Ectodermal cell (in vitro differentiated cells): ENCODE results near the gene CYBA.

Experiments
- H3K27ac ChIP-seq: 2 replicates; pipeline ENCODE4 v1.7.0; 2013; ENCODE audit warnings: mild to moderate bottlenecking, low read depth, low read length; ENCODE audit not compliant: insufficient read depth, poor library complexity, severe bottlenecking
- H3K27me3 ChIP-seq: 2 replicates; pipeline ENCODE4 v1.7.0; 2013; ENCODE audit warnings: mild to moderate bottlenecking, low read length; ENCODE audit not compliant: insufficient read depth, control insufficient read depth, poor library complexity, severe bottlenecking
- H3K36me3 ChIP-seq: one replicate; pipeline ENCODE4 v1.7.0; 2013; ENCODE audit warnings: low read length; ENCODE audit not compliant: control insufficient read depth, insufficient read depth
- H3K4me1 ChIP-seq: one replicate; pipeline ENCODE4 v1.7.0; 2013; ENCODE audit warnings: low read length; ENCODE audit not compliant: control insufficient read depth, insufficient read depth
- H3K4me3 ChIP-seq: 2 replicates; pipeline ENCODE4 v1.7.0; 2013; ENCODE audit warnings: low read depth, low read length, control low read depth; ENCODE audit not compliant: insufficient read depth
- H3K9me3 ChIP-seq: 2 replicates; pipeline ENCODE4 v1.7.0; 2013; ENCODE audit warnings: mild to moderate bottlenecking, low read length, moderate library complexity; ENCODE audit not compliant: control insufficient read depth
- WGBS, 2 experiments: methylation state at CpG; one replicate each; pipeline ENCODE4 v1.1.7; 2013; ENCODE audit warnings: missing lambda C conversion rate in 2 of 2; 5-methylcytosine and 5-hydroxymethylcytosine counted together

The CYBA gene

DNA sequence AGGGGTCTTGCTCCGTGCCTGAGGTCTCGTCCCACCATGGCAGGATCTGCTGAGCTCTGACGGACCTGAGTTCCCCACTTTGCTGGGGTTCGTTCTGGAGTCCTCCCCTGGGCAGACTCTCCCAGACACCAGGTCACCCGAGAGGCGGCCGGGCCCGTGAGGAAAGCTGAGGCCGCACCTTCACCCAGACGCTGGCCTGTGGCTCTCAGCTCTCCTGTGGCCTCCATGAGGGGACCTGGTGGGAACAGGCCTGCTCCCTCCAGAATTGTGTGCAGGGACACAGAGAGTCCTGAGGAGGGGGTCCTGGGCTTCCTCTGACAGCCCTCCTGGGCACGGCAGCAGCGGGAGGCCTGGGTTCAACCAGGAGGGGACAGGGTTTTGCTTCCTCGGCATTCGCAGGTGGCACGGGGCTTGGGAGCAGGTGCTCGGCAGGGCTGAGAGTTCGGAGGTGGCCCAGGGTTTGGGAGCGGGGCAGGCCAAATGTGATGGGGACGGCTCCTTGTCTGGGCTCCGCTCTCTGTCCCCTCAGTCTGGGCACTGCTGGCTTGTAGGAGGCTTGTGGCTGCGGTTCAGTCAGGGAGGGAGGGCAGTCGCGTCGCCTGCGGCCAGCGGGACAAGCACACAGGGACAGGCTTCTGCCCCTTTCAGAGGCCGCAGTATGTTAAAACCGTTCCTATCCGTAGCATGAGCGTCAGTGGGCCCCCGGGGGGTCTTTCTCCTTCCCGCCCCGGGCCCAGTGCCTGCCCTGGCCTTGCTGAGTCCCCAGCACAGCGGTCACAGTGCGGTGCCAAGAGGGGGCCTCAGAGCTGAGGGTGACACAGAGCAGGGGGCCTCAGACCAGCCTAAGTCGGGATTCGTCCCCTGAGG is 43.6 kb upstream of the CYBA start:
- no peak overlapping the region for H3K4me3 ChIP-seq
- H3K27ac ChIP-seq = no peak overlapping the region
- 89 to 90% methylated on average over 37 of the region's 37 CpGs for whole genome bisulfite sequencing, 2 experiments
- peaks cover 8% of the 10 kb centered on the region for H3K36me3 ChIP-seq
- peaks cover 12% of the 10 kb centered on the region for H3K27me3 ChIP-seq
- no peaks in the 10 kb centered on the region for H3K9me3 ChIP-seq
- no peaks in the 10 kb centered on the region for H3K4me1 ChIP-seq

DNA sequence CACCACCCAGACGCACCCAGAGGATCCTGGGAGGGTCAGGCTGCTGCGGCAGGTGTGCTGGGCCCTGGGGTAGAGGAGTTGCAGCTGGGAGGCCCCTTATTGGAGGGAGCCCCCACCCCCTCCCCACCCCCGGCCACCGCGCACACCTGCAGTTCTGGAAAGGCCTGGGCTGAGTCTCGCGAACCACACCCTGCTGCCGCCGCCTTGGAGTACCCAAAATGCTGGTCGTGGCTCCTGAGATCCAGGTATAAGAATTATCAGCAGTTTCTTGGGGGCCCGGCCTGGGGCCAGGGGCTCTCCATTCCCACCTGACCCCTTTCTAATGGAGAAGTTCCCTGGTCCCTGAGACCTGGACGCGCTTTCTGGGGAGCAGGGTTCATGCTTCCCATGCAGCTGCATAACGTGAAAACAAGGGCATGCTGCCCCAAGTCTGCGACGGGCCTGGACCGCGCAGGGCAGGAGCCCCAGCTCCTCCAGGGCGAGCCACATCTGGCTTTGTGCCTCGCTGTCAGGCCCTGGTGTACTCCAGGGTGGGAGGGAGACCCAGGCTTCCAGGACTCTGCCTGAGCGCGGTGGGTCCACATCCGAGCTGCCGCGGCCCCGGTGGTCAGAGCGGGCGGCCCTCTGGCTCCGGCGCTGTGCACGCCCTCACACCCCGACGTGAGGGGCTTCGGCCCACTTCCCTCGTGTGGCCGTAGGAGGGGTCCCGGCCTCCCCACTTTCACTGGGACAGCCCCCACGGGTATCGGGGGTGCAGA is 42.7 kb upstream of the CYBA start:
- 93 to 94% methylated on average over 39 of the region's 39 CpGs for WGBS, 2 experiments
- Histone ChIP-seq H3K27me3 (peaks cover 20% of the 10 kb centered on the region), H3K36me3 (peaks cover 8% of the 10 kb centered on the region), H3K4me1 (no peaks in the 10 kb centered on the region), H3K9me3 (no peaks in the 10 kb centered on the region), H3K4me3 (no peak overlapping the region), H3K27ac (no peak overlapping the region)

DNA sequence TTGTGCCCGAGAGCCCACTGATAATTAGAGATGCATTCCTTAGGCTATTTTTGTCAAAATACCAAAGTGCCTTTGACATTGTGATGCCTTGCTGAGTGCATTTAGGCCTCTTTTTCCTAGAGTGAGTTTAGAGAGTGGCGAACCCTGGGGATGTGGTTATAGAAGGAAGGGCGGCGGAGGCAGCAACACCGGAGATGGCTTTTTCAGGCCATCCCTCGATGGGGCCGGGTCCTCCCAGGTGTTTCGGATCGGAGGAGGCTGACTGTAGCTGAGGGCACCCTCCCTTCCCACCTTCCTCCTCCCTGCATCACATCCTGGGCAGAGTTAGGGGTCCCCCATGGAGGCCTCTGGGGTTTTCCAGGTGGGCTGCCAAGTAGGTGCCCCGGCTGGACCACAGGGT is 42.0 kb upstream of the CYBA start:
- H3K36me3 ChIP-seq = peaks cover 3% of the 10 kb centered on the region
- no peak overlapping the region for H3K27ac ChIP-seq
- H3K9me3 ChIP-seq = no peaks in the 10 kb centered on the region
- 90 to 94% methylated on average over 10 of the region's 10 CpGs for WGBS, 2 experiments
- no peak overlapping the region for H3K4me3 ChIP-seq
- peaks cover 28% of the 10 kb centered on the region for H3K27me3 ChIP-seq
- no peaks in the 10 kb centered on the region for H3K4me1 ChIP-seq

DNA sequence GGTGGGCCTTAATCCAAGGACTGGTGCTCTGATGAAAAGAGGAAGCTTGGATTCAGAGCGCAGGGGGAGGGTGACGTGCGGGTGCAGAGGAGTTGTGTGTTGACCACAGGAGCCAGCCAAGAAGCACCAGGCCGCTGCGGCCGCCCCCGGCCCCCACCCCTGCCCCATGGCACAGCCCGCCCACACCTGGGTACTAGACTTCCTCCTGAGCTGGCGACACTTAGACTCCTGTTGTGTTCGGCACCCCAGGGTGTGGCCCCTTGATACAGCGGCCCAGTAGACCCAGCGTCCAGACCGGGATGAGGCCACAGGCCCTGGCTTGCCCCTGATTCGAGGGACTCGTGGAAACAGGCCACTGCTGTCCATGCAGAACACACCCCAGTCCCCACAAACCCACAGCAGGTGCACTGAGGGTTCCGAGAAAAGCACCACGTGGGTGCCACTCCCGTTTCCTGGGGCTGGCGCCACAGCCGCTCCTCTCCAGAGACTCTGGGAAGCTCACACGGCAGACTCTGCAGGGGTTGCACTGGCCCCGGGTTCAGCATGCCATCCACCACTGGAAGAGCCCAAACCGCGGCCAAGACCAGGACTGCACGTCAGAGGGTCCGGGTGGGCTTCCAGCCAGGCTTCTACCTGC is 41.2 kb upstream of the CYBA start:
- no peaks in the 10 kb centered on the region for H3K4me1 ChIP-seq
- H3K27ac ChIP-seq = no peak overlapping the region
- WGBS, 2 experiments = 92 to 93% methylated on average over 26 of the region's 26 CpGs
- H3K27me3 ChIP-seq = peaks cover 36% of the 10 kb centered on the region
- H3K9me3 ChIP-seq = no peaks in the 10 kb centered on the region
- H3K4me3 ChIP-seq = no peak overlapping the region
- peaks cover 3% of the 10 kb centered on the region for H3K36me3 ChIP-seq

DNA sequence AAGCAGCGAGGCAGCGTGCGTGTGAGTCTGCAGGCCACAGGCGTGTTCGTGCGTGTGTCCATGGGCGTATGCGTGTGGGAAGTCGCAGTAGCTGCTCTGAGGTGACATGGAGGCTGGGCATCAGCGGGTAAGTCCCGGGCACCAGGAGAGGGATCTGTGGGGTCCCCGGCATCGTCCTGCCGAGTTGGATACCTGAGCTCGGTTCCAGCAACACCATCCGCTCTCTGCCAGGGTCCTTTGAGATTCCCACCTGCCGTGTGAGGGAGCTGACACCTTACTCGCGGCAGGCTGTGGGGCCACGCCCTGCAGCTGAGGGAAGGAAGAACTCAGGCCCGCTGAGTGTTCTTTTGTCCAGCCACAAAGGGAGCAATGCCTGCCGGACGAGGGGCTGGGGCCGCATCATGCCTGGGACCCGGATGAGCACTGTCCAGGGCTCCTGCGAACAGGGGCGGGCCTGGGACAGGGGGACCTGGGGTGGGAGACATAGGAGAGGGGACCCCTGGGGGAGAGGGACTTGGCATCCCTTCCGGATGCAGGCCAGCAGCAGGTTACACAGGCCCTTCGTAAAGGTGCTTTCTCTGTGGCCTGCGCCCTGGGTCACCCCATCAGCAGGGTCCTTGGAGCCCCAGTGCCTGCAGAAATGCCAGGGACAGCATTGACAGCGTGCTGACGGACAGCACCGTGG is 40.4 kb upstream of the CYBA start:
- 91% methylated on average over 33 of the region's 33 CpGs for whole genome bisulfite sequencing, 2 experiments
- Histone ChIP-seq H3K4me3 (no peak overlapping the region), H3K4me1 (no peaks in the 10 kb centered on the region), H3K9me3 (no peaks in the 10 kb centered on the region), H3K27ac (no peak overlapping the region), H3K36me3 (no peaks in the 10 kb centered on the region), H3K27me3 (peaks cover 43% of the 10 kb centered on the region)

DNA sequence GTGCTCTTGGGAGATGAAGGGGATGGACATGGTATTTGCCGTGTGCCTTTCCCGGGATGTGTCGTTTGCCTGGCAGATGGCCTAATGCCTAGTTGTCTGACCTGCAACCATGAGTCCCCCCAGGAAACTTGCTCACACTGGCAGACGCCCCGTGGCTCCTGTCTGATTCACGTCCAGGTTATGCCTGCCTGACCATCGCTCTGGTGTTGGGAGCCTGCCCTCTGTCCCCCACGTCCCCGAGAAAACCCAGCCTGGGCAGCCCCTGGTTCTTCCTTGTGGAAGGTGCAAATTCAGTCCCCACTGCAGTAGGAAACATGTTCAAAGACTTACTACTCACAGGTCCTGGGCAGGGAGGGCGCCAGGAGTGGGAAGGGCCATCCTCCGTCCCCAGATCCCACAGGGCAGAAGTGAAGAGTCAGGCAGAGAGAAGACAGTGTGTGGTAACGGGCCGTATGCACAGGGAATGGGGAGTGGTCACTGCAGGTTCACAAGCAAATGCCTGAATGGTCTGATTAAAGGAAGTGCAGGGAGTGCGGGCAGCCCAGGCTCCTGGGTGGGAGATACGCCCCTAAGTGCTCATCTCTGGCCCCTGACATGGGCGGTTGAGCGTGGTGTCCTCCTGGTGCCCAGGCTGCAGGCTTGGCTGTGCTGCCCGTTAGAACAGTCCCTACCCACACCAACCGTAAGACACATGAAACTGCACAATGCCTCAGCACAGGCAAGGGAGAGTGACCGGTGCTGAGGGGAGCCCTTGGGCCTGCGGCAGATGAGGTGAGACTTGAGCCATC is 39.7 kb upstream of the CYBA start:
- peaks cover 51% of the 10 kb centered on the region for H3K27me3 ChIP-seq
- H3K9me3 ChIP-seq = no peaks in the 10 kb centered on the region
- no peaks in the 10 kb centered on the region for H3K36me3 ChIP-seq
- H3K27ac ChIP-seq = no peak overlapping the region
- H3K4me1 ChIP-seq = no peaks in the 10 kb centered on the region
- H3K4me3 ChIP-seq = no peak overlapping the region
- WGBS, 2 experiments = 82 to 86% methylated on average over 21 of the region's 21 CpGs

DNA sequence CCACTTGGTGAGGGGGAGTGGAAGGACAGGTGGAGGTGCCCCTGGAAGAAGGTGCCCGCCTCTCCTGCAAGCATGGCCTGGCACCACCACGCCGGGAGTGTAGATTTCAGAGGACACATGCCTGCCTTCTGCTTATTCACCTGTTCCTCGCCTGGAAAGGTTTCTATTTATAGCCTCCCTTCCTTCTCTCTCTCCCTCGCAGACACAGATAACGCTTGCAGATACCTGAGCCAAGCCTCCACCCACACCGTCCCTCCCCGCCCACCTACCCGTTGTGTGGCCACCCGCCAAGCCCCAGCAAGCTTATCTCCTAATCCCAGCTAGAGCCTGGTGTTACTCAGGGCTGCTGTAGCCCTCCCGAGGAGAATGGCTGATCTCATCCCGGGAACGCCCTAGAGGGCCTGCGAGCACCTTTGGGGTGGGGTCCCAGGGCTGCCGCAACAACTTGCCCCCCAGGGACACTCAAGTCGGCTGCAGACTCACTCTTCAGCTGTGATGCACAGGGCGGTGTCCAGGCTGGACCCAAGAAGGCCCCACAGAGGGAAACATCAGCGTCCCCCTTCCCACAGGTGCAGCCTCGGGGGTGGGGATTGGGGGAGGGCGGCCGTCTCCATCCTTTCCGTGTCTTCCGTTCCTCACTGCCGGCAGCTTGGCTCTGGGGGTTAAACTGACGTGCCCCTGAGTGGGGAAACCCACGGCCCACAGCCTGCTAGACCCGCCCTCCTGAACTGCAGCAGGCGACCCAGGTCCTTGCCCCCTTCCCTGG is 37.3 kb upstream of the CYBA start:
- H3K4me3 ChIP-seq = no peak overlapping the region
- H3K27ac ChIP-seq = no peak overlapping the region
- H3K9me3 ChIP-seq = no peaks in the 10 kb centered on the region
- H3K4me1 ChIP-seq = no peaks in the 10 kb centered on the region
- H3K36me3 ChIP-seq = no peaks in the 10 kb centered on the region
- peaks cover 72% of the 10 kb centered on the region for H3K27me3 ChIP-seq
- 59 to 61% methylated on average over 28 of the region's 28 CpGs for WGBS, 2 experiments

DNA sequence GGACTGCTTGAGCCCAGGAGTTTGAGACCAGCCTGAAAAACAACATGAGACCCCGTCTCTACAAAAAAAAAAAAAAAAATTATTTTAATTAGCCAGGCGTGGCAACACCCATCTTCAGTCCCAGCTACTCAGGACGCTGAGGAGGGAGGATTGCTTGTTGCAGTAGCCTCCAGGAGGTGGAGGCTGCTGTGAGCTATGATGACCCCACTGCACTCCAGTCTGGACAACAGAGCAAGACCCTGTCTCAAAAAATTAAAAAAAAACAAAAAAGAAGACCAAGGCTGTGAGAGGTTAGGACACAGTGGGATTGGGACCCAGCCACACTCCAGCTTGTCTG is 36.8 kb upstream of the CYBA start:
- Histone ChIP-seq H3K4me1 (no peaks in the 10 kb centered on the region), H3K9me3 (no peaks in the 10 kb centered on the region), H3K36me3 (no peaks in the 10 kb centered on the region), H3K27me3 (peaks cover 72% of the 10 kb centered on the region), H3K4me3 (no peak overlapping the region), H3K27ac (no peak overlapping the region)
- 77 to 86% methylated on average over 3 of the region's 3 CpGs for WGBS, 2 experiments

DNA sequence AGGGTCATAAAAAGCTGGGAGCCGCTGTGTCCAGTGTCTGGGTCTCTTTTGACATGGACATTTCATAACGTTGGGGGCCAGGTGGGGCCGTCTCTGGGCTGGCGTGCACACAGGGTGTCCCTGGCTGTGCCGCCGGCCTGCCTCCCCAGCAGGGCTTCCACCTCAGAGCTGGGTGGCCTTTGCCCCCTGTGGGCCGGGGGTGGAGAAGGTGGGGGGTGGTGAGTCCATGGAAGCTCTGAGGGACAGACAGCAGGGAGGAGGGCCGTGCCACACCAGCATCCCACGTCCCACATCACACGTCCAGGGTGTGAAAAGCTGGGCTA is 36.4 kb upstream of the CYBA start:
- H3K9me3 ChIP-seq = no peaks in the 10 kb centered on the region
- peaks cover 72% of the 10 kb centered on the region for H3K27me3 ChIP-seq
- H3K4me1 ChIP-seq = no peaks in the 10 kb centered on the region
- H3K36me3 ChIP-seq = no peaks in the 10 kb centered on the region
- H3K27ac ChIP-seq = no peak overlapping the region
- 78% methylated on average over 10 of the region's 10 CpGs for WGBS, 2 experiments
- H3K4me3 ChIP-seq = no peak overlapping the region
